Myocyte (in vitro differentiated cells): Measurements from ENCODE around the gene FUT7. TPM values are rescaled to one million over a fixed set of nuclear protein-coding genes. Genes with fewer than 3 reads are reported as not detected.

ENCODE experiments used
- DNase-seq: peaks from one replicate; pipeline ENCODE4 v3.0.0-alpha.2; 2012; ENCODE audit warnings: low read depth
- total RNA-seq: library from RNA; depleted of rRNA; stranded (reverse); fragments of >200 nt; gene quantifications from 2 replicates; pipeline ENCODE4 v1.2.3, GENCODE V29; 2014

Gene FUT7
- total RNA-seq, 1 donor from 2014 or later, result not detected

DNA sequence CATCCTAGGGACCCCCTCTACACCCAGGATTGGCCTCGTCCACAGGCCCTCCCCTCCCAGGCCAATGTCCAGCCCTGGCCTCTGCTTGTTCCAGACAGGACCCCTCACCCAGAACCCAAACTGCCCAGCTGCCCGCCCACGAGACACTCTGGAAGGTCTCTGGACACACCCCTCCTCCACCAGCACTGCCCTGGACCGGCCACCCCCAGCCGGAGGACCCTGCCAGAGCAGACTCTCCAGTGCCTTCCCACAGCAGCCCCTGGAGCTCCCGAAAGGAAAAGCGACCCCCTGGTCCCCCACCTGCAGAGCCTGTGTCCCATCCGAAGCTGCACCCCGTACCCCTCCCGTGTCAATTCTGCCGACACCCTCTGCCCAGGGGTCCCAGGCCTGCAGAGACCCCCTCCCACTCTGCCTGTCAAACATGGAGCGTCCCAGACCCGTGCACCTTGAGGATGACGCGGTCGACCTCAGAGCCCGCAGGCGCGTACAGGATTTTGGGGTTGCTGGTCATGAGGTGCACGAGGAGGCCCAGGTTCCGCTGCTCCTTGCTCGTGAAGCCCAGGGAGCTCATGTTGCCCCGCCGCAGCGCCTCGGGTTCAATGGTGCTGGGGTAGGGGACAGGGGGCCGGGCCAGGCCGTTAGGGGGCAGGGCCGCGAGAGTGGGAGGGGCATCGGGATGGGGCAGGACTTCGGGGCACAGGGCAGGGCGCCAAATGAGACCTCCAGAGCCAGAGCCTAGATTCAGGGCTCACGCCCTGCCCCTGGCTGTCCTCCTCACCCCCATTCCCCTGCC is 11.8 kb downstream of the FUT7 start:
- DNase-seq, result no peak

DNA sequence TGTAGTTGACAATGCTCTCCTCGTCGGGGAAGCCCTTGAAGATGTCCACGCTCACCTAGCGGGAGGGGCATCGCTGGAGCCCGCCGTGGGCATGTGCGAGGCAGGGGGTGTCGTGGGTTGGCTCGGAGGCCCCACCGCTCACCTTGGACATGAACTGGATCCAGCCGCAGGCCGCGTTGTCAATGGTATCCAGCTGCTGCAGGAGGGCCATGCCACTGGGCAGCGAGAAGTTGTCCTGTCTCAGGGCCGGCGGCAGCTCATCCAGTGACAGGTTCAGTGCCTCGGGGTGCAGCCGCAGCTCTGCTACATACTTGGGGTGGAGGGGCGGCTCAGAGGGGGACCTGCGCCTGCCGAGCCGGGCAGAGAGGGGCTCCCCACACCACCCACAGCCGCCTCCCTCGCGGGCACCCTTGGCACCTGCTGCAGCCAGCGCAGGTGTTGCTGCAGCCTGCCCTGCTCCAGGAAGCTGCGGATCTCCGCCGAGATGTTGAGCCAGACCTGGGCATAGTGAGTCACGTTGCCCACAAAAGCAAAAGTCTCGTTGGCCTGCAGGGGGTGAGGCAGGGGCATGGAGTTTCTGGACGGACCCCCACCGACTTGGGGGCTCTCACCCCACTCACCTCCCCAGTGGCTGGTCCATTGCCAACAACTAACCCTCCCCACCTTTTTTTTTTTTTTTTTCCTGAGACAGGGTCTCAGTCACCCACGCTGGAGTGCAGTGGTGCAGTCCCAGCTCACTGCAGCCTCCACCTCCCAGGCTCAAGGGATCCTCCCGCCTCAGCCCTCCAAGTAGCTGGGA is 12.9 kb downstream of the FUT7 start:
- no peak for DNase-seq

DNA sequence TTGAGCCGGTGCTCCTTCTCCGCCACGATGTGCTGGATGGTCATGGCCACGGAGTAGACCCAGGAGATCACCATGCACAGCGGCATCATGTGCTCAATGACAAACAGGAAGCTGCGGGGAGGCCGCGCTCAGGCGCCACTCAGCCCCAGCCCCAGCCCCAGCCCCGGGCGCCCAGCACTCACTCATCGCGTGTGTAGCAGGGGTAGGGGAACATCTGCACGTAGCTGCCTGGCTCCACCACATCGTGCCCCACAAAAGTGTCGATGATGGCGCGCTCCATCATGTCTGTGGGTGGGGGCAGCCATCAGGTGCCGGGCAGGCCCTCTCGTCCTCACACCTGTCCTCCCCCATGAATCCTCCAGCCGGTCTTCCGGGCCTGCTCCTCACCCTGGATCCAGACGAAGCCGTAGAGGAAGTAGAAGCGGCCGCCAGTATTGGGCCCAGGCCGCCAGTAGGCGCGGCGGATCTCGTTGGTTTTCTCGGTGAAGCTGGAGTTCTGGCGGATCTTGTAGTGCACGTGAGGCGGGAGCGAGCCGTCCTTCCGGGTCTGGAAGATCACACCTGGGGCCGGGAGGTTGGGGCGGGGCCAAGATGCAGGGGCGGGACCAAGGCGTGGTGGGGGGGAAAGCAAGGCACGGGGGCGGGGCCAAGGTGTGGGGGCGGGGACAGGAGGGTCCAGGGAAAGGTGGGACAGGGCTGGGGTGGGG is 13.9 kb downstream of the FUT7 start:
- DNase-seq, result no peak

DNA sequence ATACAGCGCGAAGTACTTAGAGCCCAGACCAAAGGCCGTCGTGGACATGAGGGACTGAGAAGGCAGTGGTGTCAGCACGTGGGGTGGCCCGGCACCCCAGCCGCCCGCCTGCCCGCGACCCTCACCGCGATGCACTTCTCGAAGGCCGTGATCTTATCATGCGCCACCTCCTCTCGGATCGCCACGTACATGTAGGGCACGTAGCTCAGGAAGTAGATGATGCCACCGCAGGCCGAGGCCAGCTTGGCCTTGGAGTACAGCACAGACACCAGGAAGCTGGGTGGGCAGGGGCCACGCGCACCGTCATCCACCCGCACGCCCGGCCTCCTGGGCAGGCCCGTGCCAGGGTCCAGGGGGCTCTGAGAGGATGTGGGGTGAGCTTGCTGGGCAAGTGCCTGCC is 14.8 kb downstream of the FUT7 start:
- DNase-seq, result no peak

DNA sequence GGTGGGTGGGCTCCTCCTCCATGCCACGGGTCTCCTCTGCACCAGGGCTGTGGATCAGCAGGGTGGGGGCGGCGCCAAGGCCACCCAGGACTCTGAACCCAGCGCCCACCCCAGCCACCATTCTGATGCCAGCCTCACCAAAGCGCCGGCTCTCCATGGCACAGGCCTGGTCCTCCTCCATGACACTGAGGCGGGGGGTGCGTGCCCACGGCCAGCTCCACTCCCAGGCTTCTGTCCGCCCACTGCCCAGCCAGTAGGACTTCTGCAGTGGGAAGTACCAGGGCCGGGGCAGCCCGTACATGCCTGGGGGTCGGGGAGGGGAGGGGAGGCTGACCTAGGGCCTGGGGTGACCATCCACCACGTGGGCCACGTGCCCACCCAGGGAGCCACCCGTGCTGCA is 15.5 kb downstream of the FUT7 start:
- DNase-seq, result no peak

- DNase-seq, result no peak
These were observed 15.9 kb downstream of the FUT7 start for GRCh38 chr9:137015976-137016375.

GRCh38 chr9:137015540-137015930 is 16.4 kb downstream of the FUT7 start:
- DNase-seq, result no peak

- DNase-seq, result no peak
These were observed 16.9 kb downstream of the FUT7 start for GRCh38 chr9:137014776-137015539.

DNA sequence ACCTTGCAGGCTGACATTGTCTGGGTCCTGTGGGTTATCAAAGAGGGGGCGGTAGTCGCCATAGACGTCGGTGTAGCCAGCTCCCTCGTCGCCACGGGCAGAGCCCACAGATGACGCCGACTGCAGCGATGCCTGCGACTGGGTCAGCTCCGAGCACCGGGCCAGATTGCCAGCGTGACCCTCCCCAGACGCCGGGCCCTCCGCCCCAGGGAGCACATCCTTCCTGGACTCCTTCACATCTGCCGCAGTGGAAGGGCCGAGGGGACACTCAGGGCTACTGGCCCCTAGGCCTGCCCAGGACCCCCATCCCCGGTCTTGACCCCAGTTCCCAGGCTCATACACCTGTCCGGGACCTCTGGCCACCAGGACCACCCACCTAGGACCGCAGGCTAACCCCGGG is 17.7 kb downstream of the FUT7 start:
- no peak for DNase-seq

GRCh38 chr9:137013571-137013940 is 18.3 kb downstream of the FUT7 start:
- DNase-seq, result no peak

- no peak for DNase-seq
These were observed 19.0 kb downstream of the FUT7 start for GRCh38 chr9:137012694-137013570.

DNA sequence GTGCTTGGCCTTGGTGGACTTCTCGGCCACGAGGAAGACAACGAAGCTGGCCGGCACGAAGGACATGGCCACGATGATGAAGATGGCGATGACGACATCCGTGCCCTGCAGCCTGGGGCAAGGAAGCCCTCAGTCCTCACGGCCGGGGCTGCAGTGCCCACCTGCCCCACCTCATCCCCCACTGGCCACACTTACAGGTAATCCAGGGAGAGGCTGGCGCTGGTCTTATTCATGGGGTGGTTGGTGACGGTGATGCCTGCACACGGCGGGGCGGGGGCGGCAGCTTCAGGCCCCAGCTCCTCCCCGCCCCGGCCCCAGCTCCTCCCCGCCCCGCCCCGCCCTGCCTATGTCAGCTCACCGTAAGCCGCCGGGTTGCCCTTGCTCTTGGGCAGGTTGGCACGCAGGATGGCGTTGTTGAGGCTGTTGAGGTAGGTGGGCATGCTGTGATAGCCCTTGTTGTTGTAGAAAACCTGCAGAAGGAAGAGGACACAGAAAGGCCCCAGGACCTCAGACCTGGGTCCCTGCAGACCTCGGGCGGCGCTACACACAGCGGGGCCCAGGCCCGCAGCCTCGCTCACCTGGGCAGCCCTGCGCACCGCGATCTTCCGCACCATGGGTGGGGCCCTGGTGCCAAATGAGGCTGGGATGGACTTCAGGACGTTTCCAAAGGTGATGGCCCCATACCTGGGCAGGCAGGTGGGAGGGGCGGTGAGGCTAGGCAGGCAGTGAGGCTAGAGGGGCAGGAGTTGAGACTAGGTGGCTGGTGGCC is 19.8 kb downstream of the FUT7 start:
- no peak for DNase-seq

- no peak for DNase-seq
These were observed 20.7 kb downstream of the FUT7 start for GRCh38 chr9:137011156-137011555.

GRCh38 chr9:137009938-137010732 is 21.8 kb downstream of the FUT7 start:
- no peak for DNase-seq

DNA sequence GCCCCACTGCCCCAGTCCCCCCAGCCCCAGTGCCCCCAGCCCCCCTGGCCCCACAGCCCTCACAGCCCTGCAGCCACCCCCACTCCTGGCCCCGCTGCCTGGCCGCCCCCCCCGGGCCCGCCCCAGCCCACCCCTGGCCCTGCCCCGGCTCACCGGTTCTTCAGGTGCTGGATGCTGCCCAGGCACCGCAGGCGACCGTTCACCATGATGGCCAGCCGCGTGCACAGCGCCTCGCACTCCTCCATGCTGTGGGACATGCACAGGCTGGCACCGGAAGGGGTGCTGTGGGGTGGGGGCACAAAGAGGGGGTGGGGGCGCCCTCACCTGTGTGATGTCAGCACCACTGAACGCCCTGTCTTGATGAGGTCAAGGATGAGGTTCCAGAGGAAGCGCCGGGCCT is 22.7 kb downstream of the FUT7 start:
- DNase-seq, result no peak

DNA sequence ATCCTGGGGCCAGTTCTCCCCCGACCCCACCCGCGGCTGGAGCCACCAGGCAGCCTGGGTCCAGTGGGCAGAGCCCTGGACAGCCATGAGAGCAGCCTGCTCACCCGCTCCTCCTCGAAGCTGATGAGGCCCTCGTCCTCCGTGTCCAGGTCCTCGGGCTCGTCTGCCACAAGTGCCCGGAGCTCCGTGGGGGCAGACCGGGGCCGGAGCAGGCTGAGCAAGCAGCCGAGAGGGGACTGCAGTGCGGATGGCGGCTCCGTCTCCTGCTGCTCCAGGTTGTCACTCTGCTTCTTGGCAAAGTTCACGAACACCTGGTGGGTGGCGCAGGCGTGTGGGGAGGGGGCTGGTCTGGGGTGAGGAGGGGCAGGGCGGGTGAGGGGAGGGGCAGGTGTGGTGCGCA is 23.6 kb downstream of the FUT7 start:
- no peak for DNase-seq

- DNase-seq, result no peak
These were observed 24.0 kb downstream of the FUT7 start for GRCh38 chr9:137007816-137008270.

DNA sequence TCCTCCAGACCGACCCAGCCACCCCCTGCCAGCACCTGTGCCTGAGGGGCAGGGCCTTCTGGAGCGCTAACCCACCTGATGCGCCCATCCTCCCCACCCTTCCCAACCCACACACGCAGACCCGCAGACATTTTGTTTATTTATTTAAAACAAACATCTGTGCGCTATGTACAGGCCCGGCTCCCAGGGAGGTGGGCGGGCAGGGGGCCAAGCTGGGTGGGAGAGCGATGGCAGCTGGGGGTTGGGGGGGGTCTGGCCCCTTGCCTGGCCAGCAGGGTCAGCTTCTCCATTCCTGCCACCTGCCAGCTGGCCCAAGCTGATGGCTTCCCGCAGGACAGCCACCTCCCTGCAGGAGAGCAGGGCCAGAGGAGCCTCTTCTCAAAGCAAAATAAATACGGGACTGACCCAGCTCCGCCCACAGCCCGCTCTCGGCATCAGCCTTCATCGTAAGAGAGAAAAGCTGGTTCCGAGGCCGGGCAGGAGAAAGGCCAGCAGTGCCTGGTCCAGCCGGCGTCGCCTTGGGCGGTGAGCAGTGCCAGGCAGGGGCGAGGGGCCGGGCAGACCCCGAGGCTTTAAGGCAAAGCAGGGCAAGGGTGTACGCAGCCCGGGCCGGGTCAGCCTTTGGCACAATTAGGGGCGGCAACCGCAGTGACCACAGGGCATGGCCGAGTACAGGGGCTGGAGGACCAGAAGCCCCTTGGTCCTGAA is 24.6 kb downstream of the FUT7 start:
- DNase-seq, result no peak
